ENCODE results near the gene TIMM44. TPM values are rescaled to one million over a fixed set of nuclear protein-coding genes. Genes with fewer than 3 reads are reported as not detected.

Gene TIMM44
- 36.3 TPM for total RNA-seq

GRCh38 chr19:7943444-7944176 lies at the start of gene TIMM44:
TSS of gene TIMM44 (minus strand) at chr19:7943666. CDS start at chr19:7943651, 15 bp downstream.
- peak; percentile 99 for DNase-seq

- no peak for DNase-seq
Measured at GRCh38 chr19:7992575-7992974, 49.1 kb upstream of the TIMM44 start.

- DNase-seq: no peak
Measured at GRCh38 chr19:7989071-7989575, 45.7 kb upstream of the TIMM44 start.

GRCh38 chr19:7988307-7988706 lies 44.8 kb upstream of the TIMM44 start:
- no peak for DNase-seq

- no peak for DNase-seq
Measured at GRCh38 chr19:7987114-7987768, 43.8 kb upstream of the TIMM44 start.

- no peak for DNase-seq
Measured at GRCh38 chr19:7986321-7987113, 43.1 kb upstream of the TIMM44 start.

- DNase-seq: no peak
Measured at GRCh38 chr19:7985481-7985911, 42.0 kb upstream of the TIMM44 start.

GRCh38 chr19:7983995-7984837 lies 40.8 kb upstream of the TIMM44 start:
- DNase-seq: no peak

GRCh38 chr19:7983286-7983950 lies 40.0 kb upstream of the TIMM44 start:
- DNase-seq: no peak

GRCh38 chr19:7982651-7983099 lies 39.2 kb upstream of the TIMM44 start:
- no peak for DNase-seq

- DNase-seq: no peak
Measured at GRCh38 chr19:7982103-7982502, 38.6 kb upstream of the TIMM44 start.

- no peak for DNase-seq
Measured at GRCh38 chr19:7981661-7982060, 38.2 kb upstream of the TIMM44 start.

- no peak for DNase-seq
Measured at GRCh38 chr19:7981199-7981598, 37.7 kb upstream of the TIMM44 start.

GRCh38 chr19:7980635-7981121 lies 37.2 kb upstream of the TIMM44 start:
- no peak for DNase-seq

GRCh38 chr19:7980168-7980567 lies 36.7 kb upstream of the TIMM44 start:
- no peak for DNase-seq

- no peak for DNase-seq
Measured at GRCh38 chr19:7979559-7979958, 36.1 kb upstream of the TIMM44 start.

- no peak for DNase-seq
Measured at GRCh38 chr19:7979011-7979410, 35.5 kb upstream of the TIMM44 start.

- DNase-seq: no peak
Measured at GRCh38 chr19:7978179-7978825, 34.8 kb upstream of the TIMM44 start.

GRCh38 chr19:7977723-7978040 lies 34.2 kb upstream of the TIMM44 start:
- DNase-seq: no peak

- no peak for DNase-seq
Measured at GRCh38 chr19:7977021-7977722, 33.7 kb upstream of the TIMM44 start.
